Coronary artery (tissue), 2 donors: ENCODE data around the gene DCLRE1C.
"Not testable (repeated sequence)": the region's sequence is repeated elsewhere in the genome, so short reads cannot be mapped to it uniquely, and the experiment has no call there.

Source experiments
- DNase-seq: peaks from one replicate; pipeline ENCODE4 v3.0.0-alpha.2; 2017; ENCODE audit warnings: low spot score
- H3K27ac ChIP-seq, 2 donors: fragments of 200-600 bp; sonication (generic); one replicate each; pipeline ENCODE4 v1.5.1; 2016 to 2019
- H3K4me3 ChIP-seq: fragments of 200-600 bp; sonication (generic); 2 replicates; pipeline ENCODE4 v1.5.1; 2016; ENCODE audit warnings: mild to moderate bottlenecking, moderate library complexity
- CTCF ChIP-seq: fragments of 200-600 bp; sonication (generic); IDR thresholded peaks from one replicate; pipeline ENCODE4 v1.5.1; 2019; ENCODE audit warnings: antibody characterized with exemption

Gene DCLRE1C

DNA sequence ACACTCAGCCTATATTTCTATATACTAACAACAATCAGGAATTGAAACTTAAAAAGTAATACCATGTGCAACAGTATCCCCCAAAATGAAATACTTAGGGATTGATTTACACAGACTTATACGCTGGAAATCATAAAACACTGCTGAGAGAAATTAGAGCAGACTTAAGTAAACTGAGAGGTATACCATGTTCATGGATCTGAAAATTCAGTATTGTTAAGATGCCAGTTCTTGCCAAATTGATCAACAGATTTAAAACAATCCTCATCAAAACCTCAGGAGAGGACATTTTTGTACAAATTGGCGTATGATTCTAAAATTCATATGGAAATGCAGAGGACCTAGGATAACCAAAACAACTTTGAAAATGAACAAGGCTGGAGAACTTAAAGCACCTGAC lies 37.3 kb downstream of the DCLRE1C start:
- TF ChIP-seq CTCF = no peak
- Histone ChIP-seq H3K4me3 (no peak overlapping the region), H3K27ac (no peak overlapping the region)
- DNase-seq = no peak

- no peak for TF ChIP-seq CTCF
- no peak for DNase-seq
Measured at GRCh38 chr10:14911801-14912200, 42.1 kb downstream of the DCLRE1C start.

GRCh38 chr10:14910953-14911352 lies 42.9 kb downstream of the DCLRE1C start:
- Histone ChIP-seq H3K27ac (no peak overlapping the region), H3K4me3 (no peak overlapping the region)
- no peak for DNase-seq
- no peak for TF ChIP-seq CTCF

More at GRCh38 chr10:14911801-14912200, 42.1 kb downstream of the DCLRE1C start:
- H3K4me3 ChIP-seq = no peak overlapping the region
- no peak overlapping the region for H3K27ac ChIP-seq

GRCh38 chr10:14909101-14909500 lies 44.8 kb downstream of the DCLRE1C start:
- H3K4me3 ChIP-seq = no peak overlapping the region
- no peak for TF ChIP-seq CTCF

GRCh38 chr10:14907591-14907990 lies 46.3 kb downstream of the DCLRE1C start:
- DNase-seq, H3K4me3 ChIP-seq, H3K27ac ChIP-seq: not testable (repeated sequence)

More at GRCh38 chr10:14909101-14909500, 44.8 kb downstream of the DCLRE1C start:
- DNase-seq = no peak
- H3K27ac ChIP-seq = no peak overlapping the region

DNA sequence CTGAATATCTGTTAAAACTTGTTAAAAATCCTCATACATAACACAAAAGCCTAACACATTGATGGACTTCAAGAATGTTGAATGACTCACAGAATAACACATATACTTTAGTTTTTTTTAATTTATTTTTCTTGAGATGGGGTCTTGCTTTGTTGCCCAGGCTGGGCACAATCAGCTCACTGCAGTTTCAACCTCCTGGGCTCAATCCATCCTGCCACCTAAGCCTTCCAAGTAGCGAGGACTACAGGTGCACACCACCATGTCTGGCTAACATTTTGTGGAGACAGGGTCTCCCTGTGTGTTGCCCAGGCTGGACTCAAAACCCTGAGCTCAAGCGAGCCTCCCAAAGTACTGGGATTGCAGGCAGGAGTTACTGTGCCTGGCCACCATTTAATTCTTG lies 47.1 kb downstream of the DCLRE1C start:
- DNase-seq = no peak
- no peak overlapping the region for H3K4me3 ChIP-seq
- TF ChIP-seq CTCF = no peak

GRCh38 chr10:14905890-14906289 lies 48.0 kb downstream of the DCLRE1C start:
- no peak for DNase-seq
- Histone ChIP-seq H3K27ac (no peak overlapping the region), H3K4me3 (no peak overlapping the region)
- TF ChIP-seq CTCF = no peak

More for the DNA sequence above, 47.1 kb downstream of the DCLRE1C start:
- H3K27ac ChIP-seq = no peak overlapping the region

- DNase-seq = no peak
- no peak for TF ChIP-seq CTCF
- Histone ChIP-seq H3K4me3 (no peak overlapping the region), H3K27ac (no peak overlapping the region)
Measured at GRCh38 chr10:14904864-14905263, 49.0 kb downstream of the DCLRE1C start.
